Stimulated activated CD4-positive, alpha-beta T cell treated with anti-CD3 and anti-CD28 coated beads, TNF-alpha, amount 100 ng/mL, for 4 hours (primary cell): ENCODE measurements around the gene GHRHR.

Experiments used
- DNase-seq, 3 experiments: peaks; one replicate each; pipeline ENCODE4 v3.0.0-alpha.2; 2020; ENCODE audit warnings: low read depth in 3 of 3

GHRHR gene

GRCh38 chr7:30985756-30986155 is 22.0 kb downstream of the GHRHR start:
- no peak for DNase-seq

- no peak for DNase-seq
These were observed 22.6 kb downstream of the GHRHR start for GRCh38 chr7:30986331-30986730.

- DNase-seq, result no peak
These were observed 23.0 kb downstream of the GHRHR start for GRCh38 chr7:30986738-30987137.

- no peak for DNase-seq
These were observed 23.4 kb downstream of the GHRHR start for GRCh38 chr7:30987178-30987577.

GRCh38 chr7:30987936-30988335 is 24.2 kb downstream of the GHRHR start:
- DNase-seq, result no peak

GRCh38 chr7:30988351-30989005 is 24.7 kb downstream of the GHRHR start:
- no peak for DNase-seq

- no peak for DNase-seq
These were observed 25.5 kb downstream of the GHRHR start for GRCh38 chr7:30989008-30989823.

- DNase-seq, result no peak
These were observed 26.3 kb downstream of the GHRHR start for GRCh38 chr7:30989824-30990672.

GRCh38 chr7:30990673-30991170 is 27.0 kb downstream of the GHRHR start:
- no peak for DNase-seq

GRCh38 chr7:30992414-30992813 is 28.7 kb downstream of the GHRHR start:
- DNase-seq, result no peak

- no peak for DNase-seq
These were observed 30.7 kb downstream of the GHRHR start for GRCh38 chr7:30994206-30995100.

- DNase-seq, result no peak
These were observed 31.8 kb downstream of the GHRHR start for GRCh38 chr7:30995536-30995935.

GRCh38 chr7:30996256-30996655 is 32.5 kb downstream of the GHRHR start:
- DNase-seq, result no peak

GRCh38 chr7:30996883-30997282 is 33.1 kb downstream of the GHRHR start:
- DNase-seq, result no peak

GRCh38 chr7:30997316-30997715 is 33.6 kb downstream of the GHRHR start:
- no peak for DNase-seq

- no peak for DNase-seq
These were observed 34.4 kb downstream of the GHRHR start for GRCh38 chr7:30998180-30998579.

GRCh38 chr7:31000161-31000693 is 36.5 kb downstream of the GHRHR start:
- DNase-seq, result no peak

GRCh38 chr7:31000779-31001178 is 37.0 kb downstream of the GHRHR start:
- DNase-seq, result no peak

GRCh38 chr7:31002256-31002655 is 38.5 kb downstream of the GHRHR start:
- no peak for DNase-seq

- DNase-seq, result no peak
These were observed 39.3 kb downstream of the GHRHR start for GRCh38 chr7:31003097-31003496.

- no peak for DNase-seq
These were observed 40.0 kb downstream of the GHRHR start for GRCh38 chr7:31003721-31004120.
